ENCODE measurements around the gene TOP3A. TPM values are rescaled to one million over a fixed set of nuclear protein-coding genes. Genes with fewer than 3 reads are reported as not detected.

Gene TOP3A
- total RNA-seq, 1 donor from 2014 or later, result 75.2 TPM

GRCh38 chr17:18240449-18240848, 74.3 kb downstream of the TOP3A start:
- H3K9me3 Mint-ChIP-seq, result no peaks in the 10 kb centered on the region
- intact Hi-C loops (cut with micrococcal nuclease), result no loop called here
- H3K36me3 Mint-ChIP-seq (ENCODE audit: low read depth), result peaks cover 5% of the 10 kb centered on the region
- no peaks in the 10 kb centered on the region for H3K27me3 Mint-ChIP-seq (ENCODE audit: insufficient read depth)
- H3K4me3 Mint-ChIP-seq, result no peak overlapping the region
- no peaks in the 10 kb centered on the region for H3K4me1 Mint-ChIP-seq (ENCODE audit: low read depth)
- no peak overlapping the region for H3K27ac Mint-ChIP-seq
- DNase-seq (ENCODE audit: low spot score), result no peak

GRCh38 chr17:18238299-18238698, 76.5 kb downstream of the TOP3A start:
- no peaks in the 10 kb centered on the region for H3K4me1 Mint-ChIP-seq (ENCODE audit: low read depth)
- peaks cover 2% of the 10 kb centered on the region for H3K36me3 Mint-ChIP-seq (ENCODE audit: low read depth)
- H3K4me3 Mint-ChIP-seq, result no peak overlapping the region
- no peaks in the 10 kb centered on the region for H3K27me3 Mint-ChIP-seq (ENCODE audit: insufficient read depth)
- H3K9me3 Mint-ChIP-seq, result no peaks in the 10 kb centered on the region
- intact Hi-C loops (cut with micrococcal nuclease), result no loop called here
- no peak for DNase-seq (ENCODE audit: low spot score)
- no peak overlapping the region for H3K27ac Mint-ChIP-seq

GRCh38 chr17:18237461-18237860, 77.3 kb downstream of the TOP3A start:
- intact Hi-C loops (cut with micrococcal nuclease), result no loop called here
- Mint-ChIP-seq H3K27ac (no peak overlapping the region), H3K36me3 (ENCODE audit: low read depth) (peaks cover 2% of the 10 kb centered on the region), H3K4me3 (no peak overlapping the region), H3K9me3 (no peaks in the 10 kb centered on the region), H3K27me3 (ENCODE audit: insufficient read depth) (no peaks in the 10 kb centered on the region), H3K4me1 (ENCODE audit: low read depth) (no peaks in the 10 kb centered on the region)
- DNase-seq (ENCODE audit: low spot score), result no peak

- Mint-ChIP-seq H3K4me3 (no peak overlapping the region), H3K27ac (no peak overlapping the region), H3K4me1 (ENCODE audit: low read depth) (no peaks in the 10 kb centered on the region), H3K27me3 (ENCODE audit: insufficient read depth) (no peaks in the 10 kb centered on the region), H3K36me3 (ENCODE audit: low read depth) (peaks cover 2% of the 10 kb centered on the region), H3K9me3 (no peaks in the 10 kb centered on the region)
- DNase-seq (ENCODE audit: low spot score), result no peak
- intact Hi-C loops (cut with micrococcal nuclease), result no loop called here
Measured at GRCh38 chr17:18236494-18236893, 78.3 kb downstream of the TOP3A start.

GRCh38 chr17:18235743-18236256, 79.0 kb downstream of the TOP3A start:
- Mint-ChIP-seq H3K4me3 (no peak overlapping the region), H3K27ac (peak overlapping the region; percentile 1), H3K9me3 (no peaks in the 10 kb centered on the region), H3K27me3 (ENCODE audit: insufficient read depth) (no peaks in the 10 kb centered on the region), H3K4me1 (ENCODE audit: low read depth) (no peaks in the 10 kb centered on the region), H3K36me3 (ENCODE audit: low read depth) (peaks cover 2% of the 10 kb centered on the region)
- intact Hi-C loops (cut with micrococcal nuclease), result no loop called here
- no peak for DNase-seq (ENCODE audit: low spot score)

- H3K9me3 Mint-ChIP-seq, result no peaks in the 10 kb centered on the region
- no peaks in the 10 kb centered on the region for H3K4me1 Mint-ChIP-seq (ENCODE audit: low read depth)
- H3K27ac Mint-ChIP-seq, result no peak overlapping the region
- no peak overlapping the region for H3K4me3 Mint-ChIP-seq
- intact Hi-C loops (cut with micrococcal nuclease), result no loop called here
- no peaks in the 10 kb centered on the region for H3K27me3 Mint-ChIP-seq (ENCODE audit: insufficient read depth)
- no peak for DNase-seq (ENCODE audit: low spot score)
- H3K36me3 Mint-ChIP-seq (ENCODE audit: low read depth), result peaks cover 2% of the 10 kb centered on the region
Measured at GRCh38 chr17:18234853-18235380, 79.9 kb downstream of the TOP3A start.

- H3K4me3 Mint-ChIP-seq, result no peak overlapping the region
- intact Hi-C loops (cut with micrococcal nuclease), result no loop called here
- H3K9me3 Mint-ChIP-seq, result no peaks in the 10 kb centered on the region
- H3K27me3 Mint-ChIP-seq (ENCODE audit: insufficient read depth), result no peaks in the 10 kb centered on the region
- H3K4me1 Mint-ChIP-seq (ENCODE audit: low read depth), result no peaks in the 10 kb centered on the region
- H3K36me3 Mint-ChIP-seq (ENCODE audit: low read depth), result peaks cover 2% of the 10 kb centered on the region
- DNase-seq (ENCODE audit: low spot score), result no peak
- no peak overlapping the region for H3K27ac Mint-ChIP-seq
Measured at GRCh38 chr17:18233803-18234518, 80.8 kb downstream of the TOP3A start.

- Mint-ChIP-seq H3K27me3 (ENCODE audit: insufficient read depth) (peaks cover 2% of the 10 kb centered on the region), H3K36me3 (ENCODE audit: low read depth) (no peaks in the 10 kb centered on the region), H3K9me3 (no peaks in the 10 kb centered on the region), H3K27ac (no peak overlapping the region), H3K4me1 (ENCODE audit: low read depth) (peaks cover 16% of the 10 kb centered on the region), H3K4me3 (no peak overlapping the region)
- DNase-seq (ENCODE audit: low spot score), result no peak
- intact Hi-C loops (cut with micrococcal nuclease), result no loop called here
Measured at GRCh38 chr17:18231164-18231563, 83.6 kb downstream of the TOP3A start.

- Mint-ChIP-seq H3K27ac (no peak overlapping the region), H3K4me1 (ENCODE audit: low read depth) (peaks cover 20% of the 10 kb centered on the region), H3K4me3 (no peak overlapping the region), H3K9me3 (no peaks in the 10 kb centered on the region), H3K36me3 (ENCODE audit: low read depth) (no peaks in the 10 kb centered on the region), H3K27me3 (ENCODE audit: insufficient read depth) (peaks cover 2% of the 10 kb centered on the region)
- no peak for DNase-seq (ENCODE audit: low spot score)
- intact Hi-C loops (cut with micrococcal nuclease), result no loop called here
Measured at GRCh38 chr17:18230288-18231141, 84.3 kb downstream of the TOP3A start.

- intact Hi-C loops (cut with micrococcal nuclease), result loop anchor here (5.0 kb wide), 1 partner anchor 142 kb away; the partner anchor contains the start of gene DRG2
Measured at GRCh38 chr17:18229771-18230170, 85.0 kb downstream of the TOP3A start.

GRCh38 chr17:18229254-18229653, 85.5 kb downstream of the TOP3A start:
- peaks cover 2% of the 10 kb centered on the region for H3K27me3 Mint-ChIP-seq (ENCODE audit: insufficient read depth)
- peaks cover 20% of the 10 kb centered on the region for H3K4me1 Mint-ChIP-seq (ENCODE audit: low read depth)
- no peak for DNase-seq (ENCODE audit: low spot score)
- intact Hi-C loops (cut with micrococcal nuclease), result loop anchor here (5.0 kb wide), 1 partner anchor 142 kb away; the partner anchor contains the start of gene DRG2
- no peaks in the 10 kb centered on the region for H3K36me3 Mint-ChIP-seq (ENCODE audit: low read depth)
- H3K4me3 Mint-ChIP-seq, result no peak overlapping the region
- no peaks in the 10 kb centered on the region for H3K9me3 Mint-ChIP-seq
- no peak overlapping the region for H3K27ac Mint-ChIP-seq

More at GRCh38 chr17:18229771-18230170, 85.0 kb downstream of the TOP3A start:
- no peak for DNase-seq (ENCODE audit: low spot score)
- Mint-ChIP-seq H3K4me3 (no peak overlapping the region), H3K9me3 (no peaks in the 10 kb centered on the region), H3K36me3 (ENCODE audit: low read depth) (no peaks in the 10 kb centered on the region), H3K27me3 (ENCODE audit: insufficient read depth) (peaks cover 2% of the 10 kb centered on the region), H3K4me1 (ENCODE audit: low read depth) (peaks cover 20% of the 10 kb centered on the region), H3K27ac (no peak overlapping the region)

GRCh38 chr17:18228176-18228682, 86.6 kb downstream of the TOP3A start:
- Mint-ChIP-seq H3K27ac (no peak overlapping the region), H3K4me1 (ENCODE audit: low read depth) (peaks cover 20% of the 10 kb centered on the region), H3K36me3 (ENCODE audit: low read depth) (no peaks in the 10 kb centered on the region), H3K9me3 (no peaks in the 10 kb centered on the region), H3K27me3 (ENCODE audit: insufficient read depth) (peaks cover 2% of the 10 kb centered on the region), H3K4me3 (peak overlapping the region; percentile 8)
- intact Hi-C loops (cut with micrococcal nuclease), result loop anchor here (5.0 kb wide), 1 partner anchor 141 kb away; the partner anchor contains the start of gene DRG2
- DNase-seq (ENCODE audit: low spot score), result no peak
